K562 (cell line): ENCODE measurements around the gene FHIT. TPM values are rescaled to one million over a fixed set of nuclear protein-coding genes. Genes with fewer than 3 reads are reported as not detected.
A peak's percentile ranks its signal among the peaks of the same experiment; 100 is the strongest.

ENCODE experiments used
- ARID3B ChIP-seq: fragments of 250-450 bp; sonication (Bioruptor Pico); IDR thresholded peaks from 2 replicates; pipeline ENCODE4 v1.4.0; 2020; ENCODE audit warnings: borderline replicate concordance
- ARNT ChIP-seq, 2 experiments: fragments of 450-650 bp; IDR thresholded peaks; 2 replicates each; pipeline ENCODE4 v1.6.1; 2016; ENCODE audit warnings: mild to moderate bottlenecking in 1 of 2
- ELF1 ChIP-seq: fragments of 200-800 bp; sonication (Bioruptor generic); IDR thresholded peaks from 2 replicates; pipeline ENCODE4 v1.6.1; 2016; ENCODE audit warnings: missing genetic modification characterization, missing compliant biosample characterization
- FOXJ2 ChIP-seq: fragments of 200-800 bp; sonication (Bioruptor generic); IDR thresholded peaks from 2 replicates; pipeline ENCODE4 v1.6.1; 2016; ENCODE audit warnings: missing genetic modification characterization, missing compliant biosample characterization
- GATAD2A ChIP-seq: fragments of 450-650 bp; IDR thresholded peaks from 2 replicates; pipeline ENCODE4 v1.6.1; 2017
- HCFC1 ChIP-seq: IDR thresholded peaks from 2 replicates; pipeline ENCODE4 v1.6.1; 2012; ENCODE audit warnings: low read depth, low read length, improper control_type of control experiment
- MTA3 ChIP-seq: fragments of 450-650 bp; formaldehyde crosslinking; IDR thresholded peaks from 2 replicates; pipeline ENCODE4 v1.6.1; 2017; ENCODE audit warnings: mild to moderate bottlenecking, borderline replicate concordance
- PCBP1 ChIP-seq: fragments of 200-400 bp; formaldehyde crosslinking; IDR thresholded peaks from 2 replicates; pipeline ENCODE4 v1.6.1; 2018; ENCODE audit warnings: mild to moderate bottlenecking, low read depth, low read length; ENCODE audit not compliant: poor library complexity, severe bottlenecking
- PML ChIP-seq: IDR thresholded peaks from 2 replicates; pipeline ENCODE4 v1.6.1; 2012; ENCODE audit warnings: low read length, inconsistent platforms
- POLR2A ChIP-seq: fragments of 450-650 bp; conservative IDR thresholded peaks from 2 replicates; pipeline ENCODE4 v1.6.1; 2016
- POLR2G ChIP-seq: fragments of 200-400 bp; formaldehyde crosslinking; IDR thresholded peaks from 2 replicates; pipeline ENCODE4 v1.6.1; 2017; ENCODE audit warnings: low read depth, mild to moderate bottlenecking, antibody characterized with exemption, low read length, moderate library complexity
- SAFB2 ChIP-seq: fragments of 200-400 bp; formaldehyde crosslinking; IDR thresholded peaks from 2 replicates; pipeline ENCODE4 v1.6.1; 2018; ENCODE audit warnings: borderline replicate concordance, low read length, low read depth, moderate library complexity; ENCODE audit not compliant: severe bottlenecking
- SOX6 ChIP-seq: fragments of 450-650 bp; IDR thresholded peaks from 2 replicates; pipeline ENCODE4 v1.6.1; 2014; ENCODE audit warnings: mild to moderate bottlenecking
- TBL1XR1 ChIP-seq, 2 experiments: IDR thresholded peaks; 2 replicates each; pipeline ENCODE4 v1.6.1; 2012; ENCODE audit warnings: improper control_type of control experiment in 2 of 2, low read length in 2 of 2, mild to moderate bottlenecking in 1 of 2
- TFE3 ChIP-seq: fragments of 450-650 bp; formaldehyde crosslinking; IDR thresholded peaks from 2 replicates; pipeline ENCODE4 v1.4.0; 2020; ENCODE audit warnings: mild to moderate bottlenecking, mixed read lengths
- ZC3H8 ChIP-seq: fragments of 450-650 bp; IDR thresholded peaks from 2 replicates; pipeline ENCODE4 v1.6.1; 2017
- ZNF134 ChIP-seq: fragments of 250-450 bp; sonication (Bioruptor Pico); conservative IDR thresholded peaks from 2 replicates; pipeline ENCODE4 v1.4.0; 2020
- ZNF253 ChIP-seq: fragments of 250-450 bp; sonication (Bioruptor Pico); conservative IDR thresholded peaks from 2 replicates; pipeline ENCODE4 v1.6.1; 2021; ENCODE audit warnings: mild to moderate bottlenecking
- ZNF398 ChIP-seq: fragments of 250-450 bp; sonication (Bioruptor Pico); IDR thresholded peaks from 2 replicates; pipeline ENCODE4 v1.8.0; 2021; ENCODE audit warnings: moderate library complexity, mild to moderate bottlenecking, inconsistent platforms
- ZNF696 ChIP-seq: fragments of 250-450 bp; sonication (Bioruptor Pico); conservative IDR thresholded peaks from 2 replicates; pipeline ENCODE4 v1.4.0; 2020; ENCODE audit warnings: mild to moderate bottlenecking, moderate library complexity
- polyA plus RNA-seq, 8 experiments: library from polyadenylated mRNA; depleted of rRNA in 4 of 8; stranded (reverse) in 5 of 8; unstranded in 3 of 8; fragments of >200 nt; fragmentation: Nextera tagmentation in 2 of 8; fragmentation: Illumina TruSeq in 1 of 8; extraction: Ambion mirVana in 2 of 8; extraction: Trizol in 1 of 8; gene quantifications; 2 replicates each; pipeline versions ENCODE4 v1.2.1 to v1.2.3, GENCODE V29; 2011 to 2014; ENCODE audit warnings: inconsistent platforms in 1 of 8, missing spikeins in 1 of 8
- total RNA-seq, 7 experiments: library from RNA; depleted of rRNA in 6 of 7; stranded (reverse); fragments of >200 nt in 6 of 7; fragmentation: Illumina TruSeq in 2 of 7; extraction: Trizol in 2 of 7; gene quantifications; 2 replicates each; pipeline versions ENCODE4 v1.2.1 to v1.2.3, GENCODE V29; 2011 to 2021; ENCODE audit warnings: low replicate concordance in 1 of 7
- TF ChIP-seq, protein P1 (sequence below): fragments of 450-650 bp; formaldehyde crosslinking; IDR thresholded peaks from 2 replicates; pipeline ENCODE4 v1.4.0; 2022; ENCODE audit warnings: mild to moderate bottlenecking, moderate library complexity
- TF ChIP-seq, protein P2 (sequence below): sonication (generic); formaldehyde crosslinking; IDR thresholded peaks from 2 replicates; pipeline ENCODE4 v1.8.0; 2022; ENCODE audit warnings: mild to moderate bottlenecking, low read depth, missing genetic modification reagents

FHIT gene
- total and polyA plus RNA-seq, 9 of the 15 experiments (the other 6 are each of a cell fraction or from before 2014, with no cell fraction given) = 1.7 to 9.1 (median 4.3) TPM

DNA sequence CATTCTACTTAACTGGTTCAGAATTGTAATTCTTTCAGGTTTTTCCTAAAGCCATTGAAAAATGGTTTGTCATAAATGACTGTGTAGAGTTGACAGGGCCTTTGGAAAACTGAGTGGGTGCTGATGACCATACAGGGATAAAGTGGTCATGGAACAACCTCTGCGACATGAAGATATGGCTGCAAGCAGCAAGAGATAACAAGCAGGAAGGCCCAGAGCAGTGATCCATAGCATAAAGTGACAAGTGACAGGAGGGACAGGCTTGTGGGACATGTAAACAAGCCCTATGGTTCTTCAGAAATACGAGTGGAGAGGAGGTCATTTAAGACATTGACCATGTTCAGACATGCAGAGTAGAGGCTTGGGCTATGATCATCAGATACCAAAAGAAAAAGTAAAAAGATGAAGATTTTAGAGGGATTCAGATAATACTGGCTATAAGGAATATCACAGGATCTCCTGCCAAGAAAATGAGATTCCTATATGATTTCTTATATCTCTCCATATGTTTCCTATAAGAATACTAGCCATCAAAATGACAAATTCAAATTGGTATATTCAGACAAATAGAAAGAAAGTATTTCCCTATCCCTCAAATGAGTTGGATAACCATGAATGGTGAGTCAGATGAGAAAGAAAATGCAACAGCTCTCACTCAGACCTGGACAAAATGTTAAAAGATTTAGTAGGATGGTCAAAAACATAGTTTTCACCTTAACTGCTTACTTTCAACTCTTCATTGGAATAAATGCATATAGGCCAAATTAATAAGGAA lies 1373.8 kb downstream of the FHIT start (continued):
- TF ChIP-seq SAFB2 (no peak), ARNT (IDR thresholded peaks at IDR 0.05) (peak; percentile 33 to 47; a peak in 1 of 4 replicates), POLR2G (no peak), TFE3 (no peak), PCBP1 (no peak), SOX6 (0 out of 2 replicates have a peak, but pooled peaks have one; percentile 33), ZC3H8 (no peak), PML (peak; percentile 80), FOXJ2 (tag) (no peak), ZNF398 (CRISPR knock-in tag) (no peak), ZNF253 (CRISPR knock-in tag) (no peak), ARID3B (CRISPR knock-in tag) (no peak), MTA3 (no peak), GATAD2A (no peak), ZNF134 (no peak), POLR2A (no peak), TBL1XR1 (IDR thresholded peaks at IDR 0.05; ENCODE audit: low read length in 2 of 2) (no peak; a peak in 1 of 4 replicates), HCFC1 (no peak), ELF1 (no peak), ZNF696 (CRISPR knock-in tag) (no peak)
- TF ChIP-seq, protein P1, sequence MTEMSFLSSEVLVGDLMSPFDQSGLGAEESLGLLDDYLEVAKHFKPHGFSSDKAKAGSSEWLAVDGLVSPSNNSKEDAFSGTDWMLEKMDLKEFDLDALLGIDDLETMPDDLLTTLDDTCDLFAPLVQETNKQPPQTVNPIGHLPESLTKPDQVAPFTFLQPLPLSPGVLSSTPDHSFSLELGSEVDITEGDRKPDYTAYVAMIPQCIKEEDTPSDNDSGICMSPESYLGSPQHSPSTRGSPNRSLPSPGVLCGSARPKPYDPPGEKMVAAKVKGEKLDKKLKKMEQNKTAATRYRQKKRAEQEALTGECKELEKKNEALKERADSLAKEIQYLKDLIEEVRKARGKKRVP = no peak
- TF ChIP-seq, protein P2, sequence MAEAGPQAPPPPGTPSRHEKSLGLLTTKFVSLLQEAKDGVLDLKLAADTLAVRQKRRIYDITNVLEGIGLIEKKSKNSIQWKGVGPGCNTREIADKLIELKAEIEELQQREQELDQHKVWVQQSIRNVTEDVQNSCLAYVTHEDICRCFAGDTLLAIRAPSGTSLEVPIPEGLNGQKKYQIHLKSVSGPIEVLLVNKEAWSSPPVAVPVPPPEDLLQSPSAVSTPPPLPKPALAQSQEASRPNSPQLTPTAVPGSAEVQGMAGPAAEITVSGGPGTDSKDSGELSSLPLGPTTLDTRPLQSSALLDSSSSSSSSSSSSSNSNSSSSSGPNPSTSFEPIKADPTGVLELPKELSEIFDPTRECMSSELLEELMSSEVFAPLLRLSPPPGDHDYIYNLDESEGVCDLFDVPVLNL (CRISPR knock-in tag) = no peak
